ENCODE measurements around the gene COL6A3.

DNA sequence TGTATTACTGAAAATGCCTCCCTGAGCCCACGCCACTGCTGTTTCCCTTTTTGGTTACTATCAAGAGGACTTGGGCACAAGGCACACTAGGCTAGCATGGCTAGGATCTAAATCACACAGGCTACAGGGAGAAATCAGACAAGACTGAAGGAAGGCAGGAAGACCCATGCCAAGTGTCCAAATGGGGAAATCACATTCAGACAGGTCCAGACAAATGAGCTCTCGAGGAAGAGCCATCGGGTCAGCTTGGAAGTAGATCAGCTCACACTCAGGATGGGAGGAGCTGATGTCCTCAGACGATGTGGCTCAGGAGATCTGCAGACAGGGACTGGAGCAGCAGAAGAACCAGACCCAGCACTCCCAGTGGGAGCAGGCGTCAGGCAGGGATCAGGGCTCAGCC, 113.2 kb downstream of the COL6A3 start:
- no peak for TF ChIP-seq DNMT1 (IDR thresholded peaks at IDR 0.05)
- TF ChIP-seq CTCF (IDR thresholded peaks at IDR 0.05 in 2 of 3, conservative IDR thresholded peaks at IDR 0.05 in 1 of 3; ENCODE audit: insufficient read depth in 2 of 3, low read depth in 1 of 3, low read length in 3 of 3), result no peak
- TF ChIP-seq CREB5 (CRISPR knock-in tag; IDR thresholded peaks at IDR 0.05), result no peak

All from K562 (cell line).